ENCODE results near the gene MDN1.
"Not testable (repeated sequence)": the region's sequence is repeated elsewhere in the genome, so short reads cannot be mapped to it uniquely, and the experiment has no call there.

GRCh38 chr6:89641581-89641980, 178.0 kb downstream of the MDN1 start:
- not testable (repeated sequence) for TF ChIP-seq SP1 (IDR thresholded peaks at IDR 0.05); BHLHE40 (IDR thresholded peaks at IDR 0.05; ENCODE audit: borderline replicate concordance); HDGF (IDR thresholded peaks at IDR 0.05; ENCODE audit: borderline replicate concordance); CTBP1 (IDR thresholded peaks at IDR 0.05; ENCODE audit: borderline replicate concordance); ZNF384 (IDR thresholded peaks at IDR 0.05); FOXM1 (IDR thresholded peaks at IDR 0.05; ENCODE audit: borderline replicate concordance)

Data from HEK293T (cell line).